ENCODE measurements around the gene AGBL2. TPM values are rescaled to one million over a fixed set of nuclear protein-coding genes. Genes with fewer than 3 reads are reported as not detected.
"Not testable (repeated sequence)": the region's sequence is repeated elsewhere in the genome, so short reads cannot be mapped to it uniquely, and the experiment has no call there.

The AGBL2 gene
- total RNA-seq, 6 donors from 2014 or later: 1.6 to 39.0 (median 10.7) TPM

DNA sequence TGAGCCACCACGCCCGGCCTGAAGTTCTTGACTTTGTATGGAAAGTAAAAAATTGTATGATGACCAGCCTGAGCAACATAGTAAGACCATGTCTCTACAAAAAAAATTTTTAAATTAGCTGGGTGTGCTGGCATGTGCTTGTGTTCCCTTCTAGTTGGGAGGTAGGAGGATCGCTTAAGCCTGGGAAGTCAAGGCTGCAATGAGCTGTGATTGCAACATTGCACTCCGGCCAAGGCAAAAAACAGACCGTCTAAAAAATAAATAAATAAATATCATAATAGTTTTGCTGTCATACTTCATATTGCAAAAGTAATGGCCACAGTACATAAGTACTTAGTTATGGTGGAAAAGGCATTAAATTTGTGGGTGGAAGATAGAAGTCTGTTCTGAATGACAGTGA lies 3.4 kb downstream of the AGBL2 start:
- H3K27me3 ChIP-seq: no peaks in the 10 kb centered on the region
- H3K9me3 ChIP-seq: no peaks in the 10 kb centered on the region
- TF ChIP-seq POLR2A (IDR thresholded peaks at IDR 0.05) (no peak), EP300 (IDR thresholded peaks at IDR 0.05) (no peak), POLR2AphosphoS5 (IDR thresholded peaks at IDR 0.05) (no peak)
- TF ChIP-seq, protein P1, sequence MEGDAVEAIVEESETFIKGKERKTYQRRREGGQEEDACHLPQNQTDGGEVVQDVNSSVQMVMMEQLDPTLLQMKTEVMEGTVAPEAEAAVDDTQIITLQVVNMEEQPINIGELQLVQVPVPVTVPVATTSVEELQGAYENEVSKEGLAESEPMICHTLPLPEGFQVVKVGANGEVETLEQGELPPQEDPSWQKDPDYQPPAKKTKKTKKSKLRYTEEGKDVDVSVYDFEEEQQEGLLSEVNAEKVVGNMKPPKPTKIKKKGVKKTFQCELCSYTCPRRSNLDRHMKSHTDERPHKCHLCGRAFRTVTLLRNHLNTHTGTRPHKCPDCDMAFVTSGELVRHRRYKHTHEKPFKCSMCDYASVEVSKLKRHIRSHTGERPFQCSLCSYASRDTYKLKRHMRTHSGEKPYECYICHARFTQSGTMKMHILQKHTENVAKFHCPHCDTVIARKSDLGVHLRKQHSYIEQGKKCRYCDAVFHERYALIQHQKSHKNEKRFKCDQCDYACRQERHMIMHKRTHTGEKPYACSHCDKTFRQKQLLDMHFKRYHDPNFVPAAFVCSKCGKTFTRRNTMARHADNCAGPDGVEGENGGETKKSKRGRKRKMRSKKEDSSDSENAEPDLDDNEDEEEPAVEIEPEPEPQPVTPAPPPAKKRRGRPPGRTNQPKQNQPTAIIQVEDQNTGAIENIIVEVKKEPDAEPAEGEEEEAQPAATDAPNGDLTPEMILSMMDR (IDR thresholded peaks at IDR 0.05): no peak
- no peak overlapping the region for H3K4me3 ChIP-seq
- 77 to 79% methylated on average over 5 of the region's 5 CpGs for WGBS, 2 donors
- H3K36me3 ChIP-seq: peaks cover 0 to 7% (median 1%) of the 10 kb centered on the region in 4 donors
- no peak for DNase-seq
- peaks cover 5 to 11% (median 7%) of the 10 kb centered on the region in 4 donors for H3K4me1 ChIP-seq
- no peak for ATAC-seq (ENCODE audit: low FRiP score in 2 of 2)
- no peak overlapping the region for H3K27ac ChIP-seq

DNA sequence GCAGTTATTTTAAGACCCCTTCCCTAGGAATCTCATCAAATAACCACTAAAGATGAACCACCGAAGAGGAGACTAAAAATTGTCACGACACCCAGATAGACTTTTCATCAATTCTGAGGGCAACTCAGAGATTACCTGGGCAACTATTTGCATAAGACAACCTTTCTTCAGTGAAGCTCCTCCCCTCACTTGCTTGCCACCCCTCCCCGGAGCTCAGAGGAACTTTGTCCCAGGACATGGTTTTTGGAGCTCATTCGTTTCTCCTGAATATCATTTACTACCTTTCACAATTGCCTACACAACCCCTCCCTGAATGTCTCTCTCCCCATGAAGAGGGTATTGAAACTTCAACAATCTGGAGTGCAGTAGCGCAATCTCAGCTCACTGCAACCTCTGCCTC lies 3.9 kb downstream of the AGBL2 start:
- Histone ChIP-seq H3K27ac (no peak overlapping the region), H3K4me3 (no peak overlapping the region), H3K27me3 (no peaks in the 10 kb centered on the region), H3K4me1 (peaks cover 5 to 11% (median 7%) of the 10 kb centered on the region in 4 donors), H3K9me3 (no peaks in the 10 kb centered on the region), H3K36me3 (peaks cover 0 to 1% (median 0%) of the 10 kb centered on the region in 4 donors)
- ATAC-seq (ENCODE audit: low FRiP score in 2 of 2) (no peak), DNase-seq (no peak)
- TF ChIP-seq POLR2A (IDR thresholded peaks at IDR 0.05) (no peak), POLR2AphosphoS5 (IDR thresholded peaks at IDR 0.05) (no peak), EP300 (IDR thresholded peaks at IDR 0.05) (no peak)
- TF ChIP-seq, protein P1 (IDR thresholded peaks at IDR 0.05): no peak
- WGBS, 2 donors: 78 to 91% methylated on average over 5 of the region's 5 CpGs

DNA sequence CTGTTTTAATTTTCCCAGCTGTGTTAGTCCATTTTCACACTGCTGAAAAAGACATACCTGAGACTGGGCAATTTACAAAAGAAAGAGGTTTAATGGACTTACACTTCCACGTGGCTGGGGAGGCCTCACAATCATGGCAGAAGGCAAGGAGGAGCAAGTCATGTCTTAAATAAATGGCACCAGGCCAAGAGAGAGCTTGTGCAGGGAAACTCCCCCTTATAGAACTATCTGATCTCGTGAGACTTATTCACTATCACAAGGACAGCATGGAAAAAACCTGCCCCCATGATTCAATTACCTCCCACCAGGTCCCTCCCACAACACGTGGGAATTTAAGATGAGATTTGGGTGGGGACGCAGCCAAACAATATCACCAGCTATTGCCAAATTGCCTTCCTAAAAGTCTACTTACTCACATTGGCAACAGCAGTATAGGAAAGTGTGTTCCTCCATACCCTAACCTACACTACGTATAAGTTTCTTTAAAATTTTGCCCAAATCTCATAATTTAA lies 7.8 kb downstream of the AGBL2 start:
- 92 to 95% methylated on average over 5 of the region's 5 CpGs for WGBS, 2 donors
- not testable (repeated sequence) for H3K4me3 ChIP-seq; H3K36me3 ChIP-seq; H3K9me3 ChIP-seq; H3K27ac ChIP-seq; H3K27me3 ChIP-seq; DNase-seq; H3K4me1 ChIP-seq; ATAC-seq (ENCODE audit: low FRiP score in 2 of 2)

DNA sequence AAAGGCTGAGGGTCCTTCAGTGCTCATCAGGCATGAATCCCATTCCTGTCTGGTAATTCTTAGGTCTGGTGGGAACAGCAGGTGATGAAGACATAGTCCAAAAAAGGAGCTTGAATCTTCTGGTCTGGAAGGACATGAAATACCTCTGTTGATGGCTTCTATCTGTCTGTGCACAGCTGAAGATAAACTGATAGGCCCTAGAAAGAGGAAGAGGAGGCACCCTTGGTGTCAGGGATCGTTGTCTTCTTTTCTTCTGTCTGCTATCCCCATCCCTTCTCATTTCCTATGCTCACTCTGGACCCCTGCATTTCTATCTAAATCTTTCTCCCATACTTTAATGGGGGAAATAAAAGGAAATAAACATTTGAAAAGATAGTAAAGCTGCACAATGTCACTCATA lies 9.4 kb downstream of the AGBL2 start:
- Histone ChIP-seq H3K27me3 (no peaks in the 10 kb centered on the region), H3K36me3 (no peaks in the 10 kb centered on the region), H3K4me1 (no peaks in the 10 kb centered on the region), H3K27ac (no peak overlapping the region), H3K9me3 (no peaks in the 10 kb centered on the region), H3K4me3 (no peak overlapping the region)
- no peak for DNase-seq
- TF ChIP-seq POLR2AphosphoS5 (IDR thresholded peaks at IDR 0.05): no peak
- no peak for TF ChIP-seq EP300 (IDR thresholded peaks at IDR 0.05)
- no peak for TF ChIP-seq POLR2A (IDR thresholded peaks at IDR 0.05)
- TF ChIP-seq, protein P1 (IDR thresholded peaks at IDR 0.05): no peak
- no peak for ATAC-seq (ENCODE audit: low FRiP score in 2 of 2)
- WGBS, 2 donors: 54 to 57% methylated on average over 1 of the region's 1 CpG

GRCh38 chr11:47691979-47692378 lies 23.2 kb downstream of the AGBL2 start:
- Histone ChIP-seq H3K36me3 (no peaks in the 10 kb centered on the region), H3K4me3 (no peak overlapping the region), H3K27ac (no peak overlapping the region), H3K9me3 (no peaks in the 10 kb centered on the region), H3K27me3 (no peaks in the 10 kb centered on the region), H3K4me1 (no peaks in the 10 kb centered on the region)
- TF ChIP-seq POLR2AphosphoS5 (IDR thresholded peaks at IDR 0.05) (no peak), EP300 (IDR thresholded peaks at IDR 0.05) (no peak), POLR2A (IDR thresholded peaks at IDR 0.05) (no peak)
- TF ChIP-seq, protein P1 (IDR thresholded peaks at IDR 0.05): no peak
- 60 to 75% methylated on average over 2 of the region's 2 CpGs for WGBS, 2 donors
- no peak for DNase-seq
- ATAC-seq (ENCODE audit: low FRiP score in 2 of 2): no peak

Data from upper lobe of left lung (tissue), 6 donors.